Measurements from ENCODE around the gene CGGBP1.

DNA sequence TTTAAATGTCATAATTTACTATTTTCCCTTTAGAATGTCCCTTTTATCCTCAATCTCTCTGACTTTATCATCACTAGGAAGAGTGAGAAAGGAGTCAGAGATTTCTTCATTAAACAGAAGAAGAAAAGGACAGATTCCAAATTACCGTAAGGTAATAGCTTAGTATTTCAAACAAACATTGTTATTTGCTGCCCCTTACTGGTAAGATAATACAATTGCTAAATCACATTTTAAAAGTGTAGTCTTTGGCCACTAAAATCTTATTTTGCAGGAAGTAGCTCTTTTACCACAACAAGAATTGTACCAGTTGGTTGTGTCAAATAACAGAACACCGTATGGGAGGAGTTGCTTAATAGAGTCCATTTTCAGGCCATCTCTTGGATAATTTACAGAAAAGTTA, 53.7 kb downstream of the CGGBP1 start:
- TF ChIP-seq POLR2A (IDR thresholded peaks at IDR 0.05; ENCODE audit: low read length), result no peak
- no peak for TF ChIP-seq GATA1 (IDR thresholded peaks at IDR 0.05; ENCODE audit: low read depth, low read length)

Data from erythroblast (primary cell).